AG20443 (cell line): ENCODE results near the gene NFIX.

Experiments used
- DNase-seq: peaks from one replicate; pipeline ENCODE4 v3.0.0; 2012; ENCODE audit warnings: low spot score, mixed read lengths

Gene NFIX

DNA sequence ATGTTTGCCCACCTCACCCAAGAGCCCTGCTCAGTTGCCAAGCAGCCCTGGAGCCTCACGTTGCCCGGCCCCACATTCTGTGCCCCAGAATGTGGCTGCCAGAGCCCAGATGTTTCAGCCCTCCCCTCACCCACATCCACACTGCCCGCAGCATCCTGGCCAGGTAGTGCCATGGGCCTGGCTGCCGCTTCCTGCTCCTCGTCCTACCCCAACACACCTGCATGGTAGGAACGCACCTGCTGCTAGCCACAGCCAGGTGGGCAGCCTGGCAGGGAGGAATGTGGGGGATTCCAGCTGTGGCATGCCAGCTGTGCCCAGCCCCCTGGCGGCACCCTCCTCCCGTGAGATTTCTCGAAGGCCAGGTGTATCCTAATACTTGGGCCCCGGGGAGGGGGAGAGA lies 7.5 kb upstream of the NFIX start:
- DNase-seq: no peak

DNA sequence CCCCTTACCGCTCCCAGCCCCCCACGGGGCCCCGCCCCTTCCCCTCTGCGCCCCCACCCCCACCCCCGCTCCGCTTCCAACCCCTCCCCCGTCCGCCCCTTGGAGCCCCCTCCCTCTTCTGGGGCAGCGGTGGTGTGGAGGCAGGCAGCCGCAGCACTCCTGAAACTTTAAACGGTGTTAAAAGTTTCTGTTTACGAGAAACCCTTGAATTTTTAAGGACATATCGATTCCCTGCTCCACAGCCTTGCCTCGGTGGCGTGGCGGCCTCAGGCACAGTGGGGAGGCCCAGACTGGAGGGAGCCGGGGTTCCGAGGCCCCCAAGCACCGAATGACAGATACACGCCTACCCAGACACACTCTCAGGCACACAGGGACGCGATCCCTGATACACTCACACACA lies 4.8 kb upstream of the NFIX start:
- DNase-seq: no peak

DNA sequence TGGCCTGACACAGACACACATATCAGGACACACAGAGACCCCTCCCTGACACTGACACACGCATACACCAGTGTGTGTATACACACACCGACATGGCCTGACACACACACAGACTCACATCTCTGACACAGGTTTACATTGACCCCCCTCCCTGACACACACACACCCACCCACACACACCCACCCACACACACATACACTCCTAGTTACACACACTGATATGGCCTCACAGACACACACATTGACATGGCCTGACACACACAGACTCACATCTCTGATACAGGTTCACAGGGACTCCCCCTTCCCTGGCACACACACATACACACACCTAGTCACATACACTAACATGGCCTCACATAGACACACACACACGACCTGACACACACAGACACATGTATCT lies 4.4 kb upstream of the NFIX start:
- DNase-seq: no peak

DNA sequence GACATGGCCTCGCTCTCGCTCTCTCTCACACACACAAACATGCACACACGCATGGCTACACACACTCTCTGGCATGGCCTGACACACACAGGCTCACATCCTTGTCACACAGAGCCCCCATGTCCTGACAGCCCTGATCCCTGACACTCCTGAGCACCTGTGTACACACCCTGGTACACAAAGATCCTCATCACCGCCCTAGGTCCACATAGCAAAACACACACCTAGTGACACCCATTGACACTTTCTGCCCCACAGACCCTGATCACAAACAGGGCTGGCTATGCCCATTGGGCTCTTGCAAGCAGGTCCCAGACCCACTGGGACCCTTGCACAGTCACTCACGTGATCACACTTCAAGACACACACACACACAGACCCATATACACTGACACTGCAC lies 4.0 kb upstream of the NFIX start:
- DNase-seq: no peak

DNA sequence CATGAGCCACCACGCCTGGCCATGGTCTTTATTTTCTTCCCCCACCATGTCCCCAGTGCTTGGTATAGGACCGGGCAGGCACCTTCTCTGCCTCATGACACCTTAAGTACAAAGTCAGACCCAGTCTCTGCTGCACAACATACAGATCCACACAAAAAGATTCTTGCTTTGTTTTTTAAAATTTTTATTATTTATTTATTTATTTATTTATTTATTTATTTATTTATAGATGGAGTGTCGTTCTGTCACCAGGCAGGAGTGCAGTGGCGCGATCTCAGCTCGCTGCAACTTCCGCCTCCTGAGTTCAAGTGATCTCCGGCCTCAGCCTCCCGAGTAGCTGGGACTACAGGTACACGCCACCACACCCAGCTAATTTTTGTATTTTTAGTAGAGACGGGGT lies 2.5 kb upstream of the NFIX start:
- no peak for DNase-seq

DNA sequence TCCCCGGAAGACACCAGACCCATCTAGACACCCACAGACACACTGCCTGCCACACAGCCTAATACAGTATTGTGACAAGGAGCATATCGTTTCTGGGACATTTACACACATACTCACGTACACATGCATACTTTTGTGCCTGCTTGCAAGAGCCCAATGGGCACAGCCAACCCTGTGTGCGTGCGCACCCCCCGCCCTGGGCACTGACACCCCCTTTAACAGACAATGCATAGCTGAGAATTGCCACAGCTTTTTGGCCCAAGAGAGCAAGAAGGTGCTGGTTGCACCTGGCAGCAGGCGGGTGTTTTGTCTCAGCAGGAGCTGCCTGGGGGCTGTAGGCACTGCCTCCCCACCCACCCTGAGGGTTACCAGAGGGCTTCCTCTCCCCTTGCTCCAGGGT lies 1.7 kb upstream of the NFIX start:
- DNase-seq: no peak

DNA sequence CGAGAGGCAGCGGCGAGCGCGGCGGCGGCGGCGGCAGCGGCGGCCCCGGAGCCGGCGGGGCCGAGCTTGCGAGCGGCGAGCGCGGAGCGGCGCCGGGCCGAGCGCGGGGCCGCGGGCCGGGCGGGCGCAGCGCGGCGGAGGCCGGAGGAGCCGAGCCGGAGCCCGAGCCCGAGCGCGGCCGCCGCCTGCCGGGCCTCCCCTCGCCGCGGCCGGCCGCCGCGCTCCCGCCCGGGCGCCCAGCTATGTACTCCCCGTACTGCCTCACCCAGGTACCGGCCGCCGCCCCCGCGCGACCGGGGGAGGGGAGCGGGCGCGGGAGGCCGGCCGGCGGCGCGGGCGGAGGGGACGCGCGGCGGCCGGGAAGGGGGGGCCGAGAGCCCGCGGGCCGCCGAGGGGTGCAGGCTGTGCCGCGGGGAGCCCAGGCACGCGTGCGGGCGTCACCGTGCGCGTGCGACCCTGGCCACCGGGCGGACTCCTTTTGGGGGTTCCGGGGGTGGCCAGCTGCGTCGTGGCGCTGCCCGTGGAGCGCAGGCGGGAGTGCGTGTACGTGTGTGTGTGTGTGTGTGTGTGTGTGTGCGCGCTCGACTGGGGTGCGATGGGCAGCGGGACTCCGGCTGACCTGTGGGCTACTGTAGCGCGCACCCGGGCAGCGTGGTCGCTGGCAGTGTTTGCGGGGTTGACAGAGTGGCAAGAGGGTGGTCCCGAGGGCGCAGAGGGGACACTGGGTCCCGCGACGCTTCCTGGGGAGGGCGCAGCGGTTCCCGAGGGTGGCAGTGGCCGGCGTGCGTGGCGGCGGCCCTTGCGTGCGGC lies 526 bp downstream of the NFIX start:
- DNase-seq: peak; percentile 58

DNA sequence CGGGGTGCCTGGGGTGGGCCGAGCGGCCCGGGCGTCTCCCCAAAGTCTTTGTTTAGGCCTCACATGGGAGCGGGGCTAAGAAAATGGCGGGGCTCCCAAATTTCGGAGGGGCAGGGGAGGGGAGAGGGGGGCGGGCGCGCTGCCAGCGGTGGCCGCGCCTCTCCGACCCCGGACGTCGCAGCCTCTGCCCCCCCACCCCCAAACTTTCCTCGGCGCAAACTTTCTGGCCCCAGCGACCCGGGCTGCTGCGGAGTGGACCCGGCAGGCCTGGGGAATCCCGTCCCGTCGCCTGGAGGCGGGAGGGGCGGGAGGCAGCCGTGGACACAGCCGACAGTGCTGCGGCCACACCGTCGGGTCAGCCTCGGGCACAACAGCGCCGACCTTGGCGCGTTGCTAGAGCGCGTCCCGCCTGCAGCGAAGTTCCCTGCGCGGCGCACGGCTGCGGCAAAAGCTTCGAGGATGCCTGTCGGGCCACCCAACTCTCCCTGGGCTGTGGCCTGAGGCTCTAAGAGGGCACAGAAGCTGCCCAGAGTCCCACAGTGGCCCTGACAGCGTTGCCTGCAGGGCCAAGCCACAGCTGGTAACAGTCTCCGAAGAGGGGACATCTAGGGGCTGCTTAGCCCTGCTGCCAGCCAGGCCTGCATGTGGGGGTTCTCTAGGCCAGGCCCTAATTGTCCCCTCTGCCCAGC lies 1.3 kb downstream of the NFIX start:
- peak; percentile 59 for DNase-seq

DNA sequence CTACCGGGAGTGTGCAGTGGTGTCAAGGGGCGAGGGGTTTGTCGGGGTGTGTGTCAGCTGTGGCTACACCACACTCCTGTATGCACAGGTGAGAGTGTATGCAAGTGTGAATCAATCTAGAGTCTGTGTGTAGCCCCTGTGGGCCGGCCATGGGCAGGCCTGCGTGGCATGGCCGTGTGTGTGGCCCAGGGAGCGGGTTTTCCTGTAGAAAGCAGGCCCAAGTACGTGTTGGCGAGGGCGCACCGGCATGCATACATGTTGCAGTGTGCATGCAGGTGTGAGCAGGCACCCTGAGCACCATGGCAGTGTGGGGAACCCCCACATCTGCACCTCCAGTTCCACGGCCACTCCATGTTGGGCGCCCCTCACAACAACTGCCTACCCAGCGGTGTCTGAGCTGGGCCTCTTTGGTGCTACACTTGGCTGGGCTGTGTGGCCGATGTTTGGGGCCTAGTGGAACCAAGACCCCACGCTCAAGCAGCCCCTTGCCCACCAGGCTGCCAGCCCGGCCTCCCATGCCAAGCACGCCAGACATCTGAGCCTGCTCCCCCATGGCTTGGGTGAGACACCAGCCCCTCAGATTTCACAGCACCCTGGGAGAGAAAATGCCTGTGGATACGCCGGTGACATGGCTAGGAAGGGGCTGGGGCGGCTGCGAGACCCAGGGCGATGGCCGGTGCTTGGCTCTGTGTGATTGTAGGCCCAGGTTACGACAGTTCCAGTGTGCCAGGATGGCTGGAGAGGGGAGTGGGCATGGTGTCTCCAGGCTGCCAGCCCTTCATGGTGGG lies 2.1 kb downstream of the NFIX start:
- no peak for DNase-seq

DNA sequence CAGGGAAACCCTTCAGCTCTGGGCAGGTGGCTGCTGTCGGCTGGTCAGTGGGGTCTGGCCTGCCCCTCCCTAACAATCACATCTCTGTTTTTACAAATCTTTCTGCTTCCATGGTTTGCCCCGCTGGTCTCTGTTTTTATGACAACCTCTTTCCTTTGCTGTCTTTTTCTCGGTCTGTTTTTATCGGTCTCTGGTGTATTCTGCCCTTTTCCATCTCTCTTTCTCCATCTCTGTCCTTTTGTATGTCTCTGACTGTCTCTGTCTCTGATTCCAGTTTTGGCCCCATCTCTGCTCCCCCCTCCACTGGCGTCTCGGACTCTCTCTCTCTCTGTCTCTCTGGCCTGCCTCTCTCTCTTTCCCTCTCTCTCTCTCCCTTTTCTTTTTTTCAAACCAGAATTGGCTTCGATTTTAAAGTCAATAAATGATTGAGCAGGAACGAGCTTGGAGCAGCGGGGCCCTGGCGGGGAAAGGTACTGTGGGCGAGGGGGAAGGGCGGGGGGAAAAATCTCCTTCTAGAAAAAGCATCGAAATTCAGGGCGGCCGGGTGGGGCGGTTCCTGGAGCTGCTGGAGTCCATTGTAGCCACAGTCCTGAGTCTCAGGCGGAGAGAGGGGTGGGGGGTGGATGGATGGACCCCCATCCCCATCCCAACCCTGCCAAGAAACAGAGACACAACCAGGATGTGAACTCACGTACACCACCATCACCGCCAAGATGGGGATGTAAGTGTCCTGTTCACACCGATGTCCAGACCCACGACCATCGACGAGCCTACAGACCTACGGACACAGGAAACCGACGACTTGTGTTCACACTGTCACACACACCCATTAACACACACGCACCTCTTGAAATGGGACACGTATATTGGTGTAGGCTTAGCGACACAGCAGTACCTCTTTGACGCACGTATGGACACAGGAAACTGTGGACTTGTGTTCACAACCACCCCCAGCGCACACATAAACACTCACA lies 3.0 kb downstream of the NFIX start:
- no peak for DNase-seq

DNA sequence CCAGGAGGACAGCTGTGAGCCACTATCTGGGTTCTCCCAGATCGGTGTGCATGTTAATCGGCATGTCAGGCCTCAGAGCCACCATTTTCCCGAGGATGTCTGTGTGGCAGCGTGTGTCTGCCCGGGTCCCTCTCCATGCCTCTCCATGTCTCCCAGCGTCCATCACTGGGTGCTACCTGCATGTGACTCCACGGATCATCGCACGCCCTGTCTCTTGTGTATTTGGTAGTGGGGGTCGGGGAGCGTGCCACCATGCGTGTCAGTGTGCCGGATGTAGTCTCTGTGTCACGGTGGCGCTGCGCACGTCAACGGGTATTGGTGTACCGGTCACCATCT lies 5.9 kb downstream of the NFIX start:
- no peak for DNase-seq

DNA sequence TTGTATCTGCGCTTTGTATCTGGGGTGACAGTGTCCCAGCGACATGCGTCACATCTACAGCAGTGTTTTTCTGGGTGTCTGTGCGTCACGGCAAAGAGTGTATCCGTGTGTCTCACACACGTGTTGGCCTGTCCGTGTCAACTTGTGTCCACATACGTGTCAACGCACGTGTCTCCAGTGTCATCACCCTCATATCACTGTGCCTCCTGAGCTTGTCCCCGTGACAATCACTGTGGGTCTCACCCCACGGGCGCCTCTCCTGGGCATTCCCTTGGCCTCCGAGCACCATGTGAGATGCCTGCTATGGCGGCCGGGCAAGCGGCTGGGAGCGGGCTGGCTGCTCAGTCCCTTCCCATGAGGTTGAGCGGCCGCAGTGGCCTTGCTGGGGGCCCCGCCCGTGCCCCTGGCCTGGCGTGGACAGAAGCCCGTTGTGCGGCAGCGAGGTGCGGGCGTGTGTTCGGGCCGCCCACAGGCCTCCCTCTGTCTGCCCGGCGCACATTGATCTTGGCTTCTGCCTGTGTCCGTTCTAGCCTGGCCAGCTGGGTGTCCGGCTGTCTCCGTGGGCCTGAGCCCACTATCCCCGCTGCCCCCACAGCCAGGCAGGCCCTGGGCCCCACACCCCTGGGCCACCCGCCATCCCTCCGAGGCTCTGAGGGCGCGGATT lies 6.4 kb downstream of the NFIX start:
- DNase-seq: no peak

DNA sequence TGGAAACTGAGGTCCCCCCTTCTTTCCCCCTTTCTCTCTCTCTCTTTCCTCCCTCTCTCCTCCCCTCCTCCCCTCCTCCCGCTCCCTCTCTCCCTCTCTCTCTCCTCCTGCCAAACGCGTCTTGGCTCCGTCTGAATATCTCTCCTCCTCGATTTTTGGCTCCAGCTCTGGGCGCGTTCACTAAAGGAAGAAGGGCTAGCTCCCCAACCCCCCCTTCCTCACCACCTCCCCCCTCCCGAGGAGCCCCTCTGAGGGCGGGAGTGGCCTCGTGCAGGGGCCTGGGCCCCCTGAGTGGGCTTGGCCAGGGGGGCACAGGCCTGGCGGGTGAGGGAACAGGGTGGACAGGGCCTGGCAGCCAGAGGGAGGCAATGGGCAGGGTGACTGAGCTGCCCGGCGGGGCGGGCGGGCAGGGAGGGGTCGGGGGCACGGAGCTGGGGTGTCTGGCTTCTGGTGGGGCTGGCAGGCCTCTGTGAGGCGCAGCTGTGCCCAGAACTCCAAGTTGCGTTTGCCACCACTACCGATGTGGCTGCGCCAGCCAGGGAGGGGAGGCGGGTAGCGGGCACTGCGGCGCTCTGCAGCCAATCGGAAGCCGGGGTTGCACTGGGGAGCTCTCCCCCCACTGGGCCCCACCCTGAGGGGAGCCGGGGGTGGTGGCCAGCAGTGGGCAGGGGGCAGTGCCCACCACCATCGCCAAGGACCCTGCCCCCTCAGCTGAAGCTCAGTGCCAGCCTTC lies 7.1 kb downstream of the NFIX start:
- no peak for DNase-seq

DNA sequence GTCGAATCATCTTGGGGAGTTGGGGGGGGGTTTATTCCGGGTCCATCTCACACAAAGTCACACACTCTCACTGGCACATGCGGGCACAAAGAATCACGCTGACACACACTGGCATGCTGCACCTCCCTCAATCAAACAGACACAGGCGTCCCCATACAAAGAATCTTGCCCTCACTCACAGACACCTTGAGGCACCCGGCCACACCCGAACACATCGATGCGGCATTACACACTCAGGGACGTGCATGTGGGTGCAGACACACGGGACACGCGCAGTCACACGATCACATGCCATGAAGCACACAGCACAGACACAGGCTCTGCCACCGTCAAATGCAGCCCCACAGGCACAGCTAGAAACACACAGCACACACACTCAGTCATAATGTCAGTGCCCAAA lies 7.8 kb downstream of the NFIX start:
- no peak for DNase-seq

DNA sequence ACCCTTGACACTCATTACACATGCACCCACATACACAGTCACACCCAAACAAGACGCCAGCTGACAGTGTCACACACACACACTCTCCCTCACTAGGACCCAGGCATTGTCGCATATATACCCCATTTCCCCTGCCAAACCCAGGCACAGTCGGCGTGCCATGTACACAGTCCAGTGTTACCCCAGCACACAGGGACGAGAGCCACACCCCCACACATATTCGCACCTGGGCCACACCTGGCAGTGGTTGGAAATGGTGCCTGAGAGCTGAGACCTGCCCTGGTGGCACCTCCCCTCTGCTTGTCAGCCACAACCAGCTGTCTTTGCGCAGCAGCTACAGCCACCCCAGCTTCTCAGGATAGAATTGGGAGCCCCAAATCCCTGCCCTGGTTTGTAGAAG lies 9.0 kb downstream of the NFIX start:
- no peak for DNase-seq

DNA sequence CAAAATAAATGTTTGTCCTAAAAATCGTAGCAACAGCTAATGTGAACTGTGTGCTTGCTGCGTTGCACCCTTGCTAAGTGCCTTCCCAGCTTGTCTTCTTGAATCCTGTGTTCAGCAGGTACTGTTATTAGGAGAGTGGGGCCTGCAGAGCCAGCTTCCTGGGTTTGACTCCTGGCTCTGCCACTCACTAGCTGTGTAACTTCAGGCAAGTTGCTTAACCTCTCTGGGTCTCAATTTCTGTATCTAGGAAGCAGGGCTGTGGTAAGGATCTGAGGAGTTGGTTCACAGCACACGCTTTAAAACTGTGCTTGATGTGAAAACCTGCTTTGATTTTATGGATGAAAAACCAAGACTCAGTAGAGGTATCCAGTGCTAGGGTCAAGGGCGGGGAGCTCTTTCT lies 10.0 kb downstream of the NFIX start:
- DNase-seq: no peak

DNA sequence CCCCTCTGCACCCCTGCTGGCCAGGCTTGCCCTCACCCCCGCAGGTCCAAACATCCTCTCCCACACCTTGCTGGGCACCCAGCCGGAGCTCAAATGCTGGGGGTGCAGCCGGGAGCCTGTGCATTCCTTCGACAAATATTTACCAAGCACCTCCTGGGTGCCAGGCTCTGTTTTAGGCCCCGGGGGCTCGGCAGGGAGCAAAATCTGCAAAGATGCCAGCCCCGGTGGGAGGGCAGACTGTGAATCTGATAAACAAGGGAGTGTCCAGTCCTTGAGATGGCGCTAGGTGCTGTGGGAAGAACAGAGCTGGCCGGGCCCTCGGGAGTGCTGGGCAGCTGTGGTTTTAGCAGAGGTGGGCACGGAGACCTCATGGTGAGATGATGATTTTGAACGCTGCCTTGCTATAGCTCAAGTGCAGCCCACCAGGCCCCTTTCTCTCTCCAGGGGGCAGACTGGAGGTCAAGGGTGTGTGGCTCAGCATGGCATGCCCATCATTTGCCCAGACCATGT lies 10.6 kb downstream of the NFIX start:
- no peak for DNase-seq

DNA sequence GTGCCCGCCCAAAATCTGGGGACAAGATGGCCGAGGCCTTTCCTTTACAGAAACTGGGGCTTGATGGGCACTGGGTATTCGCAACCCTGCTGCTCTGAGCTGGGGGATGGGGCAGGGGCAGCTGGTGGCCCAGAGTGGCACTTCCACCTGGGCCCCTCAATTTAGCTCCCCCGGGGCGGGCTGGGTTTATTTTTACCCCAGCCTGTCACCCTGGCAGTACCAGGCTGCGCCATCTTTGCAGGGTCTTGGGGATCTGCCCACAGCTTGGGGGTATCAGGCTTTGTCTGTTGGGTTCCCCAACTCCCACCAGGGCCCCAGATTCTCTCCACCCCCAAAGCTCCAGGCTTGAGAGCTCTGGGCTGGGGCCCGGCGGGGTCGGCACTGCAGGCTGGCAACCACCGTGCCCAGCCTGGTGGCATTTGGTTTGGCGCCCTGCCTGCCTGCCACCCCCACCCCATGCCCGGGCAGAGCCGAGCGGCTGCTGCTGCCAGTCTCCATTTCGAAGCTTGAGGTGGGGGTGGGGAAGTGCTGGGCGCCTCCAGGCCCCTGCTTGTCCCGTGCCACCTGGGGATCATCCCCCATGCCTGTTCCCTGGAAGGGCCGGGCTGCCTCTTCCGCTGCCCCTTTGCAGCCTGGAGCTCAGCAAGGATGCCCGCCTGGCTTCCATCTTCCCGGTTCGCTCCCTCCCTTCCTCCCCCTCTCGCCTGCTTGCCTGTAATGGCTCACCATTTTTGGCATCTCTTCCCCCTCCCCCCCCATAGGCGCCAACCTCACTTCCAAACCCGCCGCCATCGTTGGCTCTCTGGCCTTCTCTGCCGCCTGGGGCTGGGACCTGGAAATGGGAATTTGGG lies 11.4 kb downstream of the NFIX start:
- no peak for DNase-seq

DNA sequence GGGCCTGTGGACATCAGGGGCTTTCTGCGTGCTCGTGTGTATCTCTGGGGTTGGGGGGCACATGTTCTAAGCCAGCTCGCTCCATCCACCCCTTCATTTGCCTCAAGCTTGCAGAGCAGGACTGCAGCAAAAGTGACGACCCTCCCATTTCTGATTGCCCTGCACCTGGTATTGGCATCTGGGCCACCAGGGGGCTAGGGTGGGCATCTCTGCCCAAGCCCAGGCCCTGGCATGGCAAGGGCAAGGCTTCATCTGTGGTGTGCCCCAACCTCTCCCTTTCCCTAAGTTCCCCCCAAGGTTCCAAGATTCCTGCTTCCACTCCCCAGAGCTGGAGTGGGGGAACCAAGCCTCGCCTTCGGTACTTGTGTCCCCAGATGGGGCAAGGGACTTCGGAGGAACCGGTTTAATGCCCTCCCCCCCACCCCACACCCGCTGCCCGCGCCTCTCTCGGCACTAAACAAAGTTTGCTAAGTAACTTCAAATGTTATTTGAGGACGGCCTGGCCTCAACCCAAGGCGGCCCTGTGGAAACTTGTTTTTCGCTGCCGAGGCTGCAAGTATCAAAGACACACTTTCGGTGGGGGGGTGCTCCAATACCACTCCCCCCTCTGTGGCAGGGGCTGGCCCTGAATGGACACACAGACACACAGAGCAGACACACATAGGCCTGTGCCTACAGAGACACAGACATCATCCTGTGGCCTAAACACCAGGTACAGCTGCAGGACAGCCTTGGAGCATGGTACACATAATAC lies 12.2 kb downstream of the NFIX start:
- no peak for DNase-seq
